Endothelial cell of umbilical vein (primary cell): ENCODE results near the gene IQGAP1. TPM values are rescaled to one million over a fixed set of nuclear protein-coding genes. Genes with fewer than 3 reads are reported as not detected.

Source experiments
- BruUV-seq: library from RNA; stranded (reverse); fragments of 400-500 nt; replicated peaks from 2 replicates; lab custom pipeline; 2021; lab: Mats Ljungman, UMichigan
- CTCF ChIA-PET: fragments of 300-600, 350-600 bp; sonication (Branson Sonifier 250); formaldehyde crosslinking; loops from one replicate; lab custom pipeline; 2021; ENCODE audit warnings: antibody characterized with exemption, inconsistent platforms; lab: Charles Lee
- POLR2A ChIA-PET: fragments of 300-600, 350-600 bp; sonication (Branson Sonifier 250); formaldehyde crosslinking; loops from one replicate; lab custom pipeline; 2021; ENCODE audit warnings: antibody characterized with exemption, inconsistent platforms; lab: Charles Lee
- DNase-seq: peaks from one replicate; pipeline ENCODE4 v3.0.0-alpha.2; 2011; ENCODE audit warnings: low read depth, low spot score
- FAIRE-seq: peaks from 2 replicates; lab custom pipeline; 2011; peaks lifted over from hg19 to GRCh38; lab: Jason Lieb, UNC
- H2AFZ ChIP-seq: 2 replicates; pipeline ENCODE4 v1.6.0; 2012; ENCODE audit warnings: low read depth, low read length, control low read depth, inconsistent platforms
- H3K27ac ChIP-seq: 2 replicates; pipeline ENCODE4 v1.5.1; 2011; ENCODE audit warnings: low read depth, mild to moderate bottlenecking, control low read depth, low read length, moderate library complexity; ENCODE audit not compliant: insufficient read depth
- H3K27me3 ChIP-seq, 2 experiments: 2 replicates each; pipeline versions ENCODE4 v1.6.0 to v1.6.1; 2011; ENCODE audit warnings: low read length in 2 of 2, mixed read lengths in 1 of 2; ENCODE audit not compliant: control insufficient read depth in 2 of 2, insufficient read depth in 2 of 2
- H3K36me3 ChIP-seq, 2 experiments: 2 replicates in 1 of 2; 3 replicates in 1 of 2; pipeline ENCODE4 v1.5.1; 2011; ENCODE audit warnings: low read length in 2 of 2, mild to moderate bottlenecking in 1 of 2, moderate library complexity in 1 of 2; ENCODE audit not compliant: control insufficient read depth in 2 of 2, insufficient read depth in 2 of 2; ENCODE audit errors: extremely low read depth in 1 of 2
- H3K4me1 ChIP-seq: 3 replicates; pipeline ENCODE4 v1.5.1; 2011; ENCODE audit warnings: mild to moderate bottlenecking, low read length; ENCODE audit not compliant: control insufficient read depth, insufficient read depth; ENCODE audit errors: extremely low read depth
- H3K4me2 ChIP-seq: 2 replicates; pipeline ENCODE4 v1.6.1; 2011; ENCODE audit warnings: low read length, control low read depth, mixed read lengths; ENCODE audit not compliant: insufficient read depth
- H3K4me3 ChIP-seq, 3 experiments: fragments of 200-600 bp in 1 of 3; sonication (generic), shearing (Covaris generic) in 1 of 3; replicated peaks in 1 of 3; 2 replicates each; pipeline ENCODE4 v1.5.1; 2011 to 2016; ENCODE audit warnings: control low read depth in 3 of 3, low read length in 3 of 3, mild to moderate bottlenecking in 2 of 3, inconsistent platforms in 1 of 3, low read depth in 1 of 3, moderate library complexity in 1 of 3; ENCODE audit not compliant: insufficient read depth in 1 of 3
- H3K79me2 ChIP-seq: 2 replicates; pipeline ENCODE4 v1.6.0; 2012; ENCODE audit warnings: low read length, inconsistent platforms; ENCODE audit not compliant: control insufficient read depth, insufficient read depth
- H3K9ac ChIP-seq: replicated peaks from 2 replicates; pipeline ENCODE3; 2011; ENCODE audit warnings: low read length, control low read depth; ENCODE audit not compliant: insufficient read depth; ENCODE audit errors: extremely low read depth
- H3K9me1 ChIP-seq: replicated peaks from 3 replicates; pipeline ENCODE4 v1.6.0; 2011; ENCODE audit warnings: mild to moderate bottlenecking, low read length; ENCODE audit not compliant: control insufficient read depth, insufficient read depth; ENCODE audit errors: extremely low read depth
- H3K9me3 ChIP-seq: replicated peaks from 2 replicates; pipeline ENCODE4 v1.5.1; 2012; ENCODE audit warnings: low read length, inconsistent platforms; ENCODE audit not compliant: control insufficient read depth, insufficient read depth
- H4K20me1 ChIP-seq: replicated peaks from 2 replicates; pipeline ENCODE3; 2011; ENCODE audit warnings: mild to moderate bottlenecking, low read length; ENCODE audit not compliant: control insufficient read depth, insufficient read depth; ENCODE audit errors: extremely low read depth
- CTCF ChIP-seq, 2 donors: IDR thresholded peaks; 1 replicate in 1 of 2; 2 replicates in 1 of 2; pipeline ENCODE4 v1.5.1; 2011; ENCODE audit warnings: low read length in 2 of 2, mild to moderate bottlenecking in 2 of 2, moderate library complexity in 2 of 2, control low read depth in 1 of 2, inconsistent platforms in 1 of 2, low read depth in 1 of 2; ENCODE audit not compliant: insufficient read depth in 1 of 2; ENCODE audit errors: extremely low read depth in 1 of 2
- EZH2 ChIP-seq: IDR thresholded peaks from 2 replicates; pipeline ENCODE4 v1.6.1; 2012; ENCODE audit warnings: borderline replicate concordance, low read depth, mild to moderate bottlenecking, moderate library complexity, low read length, inconsistent platforms; ENCODE audit not compliant: severe bottlenecking
- FOS ChIP-seq: IDR thresholded peaks from 2 replicates; pipeline ENCODE4 v1.6.1; 2011; ENCODE audit warnings: mild to moderate bottlenecking, low read length, moderate library complexity, borderline replicate concordance; ENCODE audit not compliant: insufficient read depth
- GATA2 ChIP-seq: IDR thresholded peaks from 2 replicates; pipeline ENCODE4 v1.7.0; 2011; ENCODE audit warnings: low read depth, mild to moderate bottlenecking, moderate library complexity, mixed read lengths, low read length; ENCODE audit not compliant: insufficient read length, insufficient read depth
- JUN ChIP-seq: IDR thresholded peaks from 2 replicates; pipeline ENCODE4 v1.6.1; 2011; ENCODE audit warnings: borderline replicate concordance, low read depth; ENCODE audit not compliant: insufficient read length, insufficient read depth
- MAX ChIP-seq: IDR thresholded peaks from 2 replicates; pipeline ENCODE4 v1.6.1; 2011; ENCODE audit not compliant: insufficient read depth, insufficient read length
- MYC ChIP-seq: IDR thresholded peaks from one replicate; pipeline ENCODE4 v1.6.1; 2011; ENCODE audit warnings: mild to moderate bottlenecking, low read depth, low read length
- POLR2A ChIP-seq: IDR thresholded peaks from 2 replicates; pipeline ENCODE4 v1.6.1; 2012; ENCODE audit warnings: low read depth, mild to moderate bottlenecking, control low read depth, low read length
- POLR2AphosphoS5 ChIP-seq: IDR thresholded peaks from 2 replicates; pipeline ENCODE4 v1.6.1; 2012; ENCODE audit warnings: low read depth, mild to moderate bottlenecking, control low read depth, low read length, moderate library complexity; ENCODE audit not compliant: insufficient read depth
- dilution Hi-C: fragments of 300-500 bp; cut with MboI; formaldehyde crosslinking; loops from one replicate; pipeline ENCODE4 v1.15.0; 2019; ENCODE audit warnings: low sequenced_read_pairs; ENCODE audit not compliant: extremely low pct_ligation_motif_present
- intact Hi-C: fragments of 100-400 bp; cut with micrococcal nuclease; formaldehyde crosslinking; loops from one replicate; pipeline ENCODE4 v1.10.0; 2022
- polyA plus RNA-seq, 4 experiments: library from polyadenylated mRNA; depleted of rRNA in 3 of 4; stranded (reverse) in 3 of 4; unstranded in 1 of 4; fragments of >200 nt; gene quantifications; 2 replicates each; pipeline versions ENCODE4 v1.2.1 to v1.2.3, GENCODE V29; 2011 to 2012; ENCODE audit warnings: missing spikeins in 1 of 4
- total RNA-seq: library from RNA; stranded (reverse); gene quantifications from 2 replicates; pipeline ENCODE4 v1.2.3, GENCODE V29; 2021

The IQGAP1 gene
- total and polyA plus RNA-seq, 2 donors (not counting 3 experiments of a cell fraction or from before 2014, with no cell fraction given) = 82.2 to 258 TPM

- Histone ChIP-seq H3K4me2 (no peak overlapping the region), H3K27me3 (no peaks in the 10 kb centered on the region), H3K36me3 (peaks cover under 1 to 2% of the 10 kb centered on the region in 2 experiments), H3K27ac (no peak overlapping the region), H3K79me2 (peaks cover 69% of the 10 kb centered on the region), H3K4me1 (peaks cover 41% of the 10 kb centered on the region), H3K9me3 (no peaks in the 10 kb centered on the region), H2AFZ (no peak overlapping the region), H3K9me1 (no peaks in the 10 kb centered on the region), H3K9ac (no peak overlapping the region), H4K20me1 (peaks cover under 1% of the 10 kb centered on the region), H3K4me3 (no peak overlapping the region)
- DNase-seq (no peak), FAIRE-seq (no peak)
- BruUV-seq = no TSS peak
- ChIA-PET CTCF (interaction anchor here (0.9 to 1.9 kb wide), 7 partner anchors 10 to 103 kb away, joined by 3 to 5 read pairs (median 3); no protein-coding TSS in a partner anchor), POLR2A (no interaction called here)
- intact Hi-C loops (no loop called here), dilution Hi-C loops (no loop called here)
- TF ChIP-seq CTCF (IDR thresholded peaks at IDR 0.05; ENCODE audit: extremely low read depth in 1 of 2, insufficient read depth in 1 of 2, low read depth in 1 of 2, low read length in 2 of 2) = no peak
- no peak for TF ChIP-seq POLR2A
- TF ChIP-seq POLR2AphosphoS5 = no peak
- TF ChIP-seq GATA2 = no peak
- no peak for TF ChIP-seq MAX
- no peak for TF ChIP-seq MYC
- TF ChIP-seq EZH2 = no peak
- TF ChIP-seq JUN = no peak
- no peak for TF ChIP-seq FOS
Measured at GRCh38 chr15:90422936-90423335, 34.9 kb downstream of the IQGAP1 start.
